Mucosa of stomach (tissue), 1 donor: ENCODE results near the gene SH3YL1.

Experiments used
- H3K27me3 ChIP-seq: one replicate; pipeline ENCODE4 v1.7.0; 2013; ENCODE audit warnings: mild to moderate bottlenecking, low read length; ENCODE audit not compliant: control insufficient read depth, insufficient read depth
- H3K36me3 ChIP-seq: one replicate; pipeline ENCODE4 v1.7.0; 2013; ENCODE audit warnings: low read length; ENCODE audit not compliant: control insufficient read depth, insufficient read depth
- H3K4me1 ChIP-seq: one replicate; pipeline ENCODE4 v1.7.0; 2013; ENCODE audit warnings: mild to moderate bottlenecking, low read length; ENCODE audit not compliant: control insufficient read depth, insufficient read depth
- H3K4me3 ChIP-seq: one replicate; pipeline ENCODE4 v1.7.0; 2013; ENCODE audit warnings: low read length
- H3K9ac ChIP-seq: one replicate; pipeline ENCODE4 v1.7.0; 2013; ENCODE audit warnings: mild to moderate bottlenecking, low read length, moderate library complexity
- H3K9me3 ChIP-seq: one replicate; pipeline ENCODE4 v1.7.0; 2013; ENCODE audit warnings: mild to moderate bottlenecking, low read length, moderate library complexity; ENCODE audit not compliant: control insufficient read depth
- donor health status: Pancreatic carcinoma.

SH3YL1 gene

GRCh38 chr2:231521-232185, 32.2 kb downstream of the SH3YL1 start:
- H3K9me3 ChIP-seq = no peaks in the 10 kb centered on the region
- H3K27me3 ChIP-seq = no peaks in the 10 kb centered on the region
- H3K4me1 ChIP-seq = no peaks in the 10 kb centered on the region
- H3K36me3 ChIP-seq = peaks cover 5% of the 10 kb centered on the region
- no peak overlapping the region for H3K4me3 ChIP-seq
- no peak overlapping the region for H3K9ac ChIP-seq

- Histone ChIP-seq H3K9ac (no peak overlapping the region), H3K36me3 (peaks cover 4% of the 10 kb centered on the region), H3K4me3 (no peak overlapping the region), H3K9me3 (no peaks in the 10 kb centered on the region), H3K4me1 (no peaks in the 10 kb centered on the region), H3K27me3 (no peaks in the 10 kb centered on the region)
Measured at GRCh38 chr2:228518-229278, 35.1 kb downstream of the SH3YL1 start.

- Histone ChIP-seq H3K36me3 (no peaks in the 10 kb centered on the region), H3K4me3 (no peak overlapping the region), H3K9ac (no peak overlapping the region), H3K27me3 (no peaks in the 10 kb centered on the region), H3K9me3 (no peaks in the 10 kb centered on the region), H3K4me1 (no peaks in the 10 kb centered on the region)
Measured at GRCh38 chr2:228115-228514, 35.7 kb downstream of the SH3YL1 start.

GRCh38 chr2:223971-224760, 39.7 kb downstream of the SH3YL1 start:
- Histone ChIP-seq H3K27me3 (no peaks in the 10 kb centered on the region), H3K9me3 (no peaks in the 10 kb centered on the region), H3K4me1 (no peaks in the 10 kb centered on the region), H3K36me3 (no peaks in the 10 kb centered on the region), H3K9ac (no peak overlapping the region), H3K4me3 (no peak overlapping the region)

- Histone ChIP-seq H3K4me1 (no peaks in the 10 kb centered on the region), H3K36me3 (no peaks in the 10 kb centered on the region), H3K4me3 (no peak overlapping the region), H3K27me3 (no peaks in the 10 kb centered on the region), H3K9ac (no peak overlapping the region), H3K9me3 (no peaks in the 10 kb centered on the region)
Measured at GRCh38 chr2:223451-223850, 40.4 kb downstream of the SH3YL1 start.

- no peaks in the 10 kb centered on the region for H3K36me3 ChIP-seq
- no peaks in the 10 kb centered on the region for H3K4me1 ChIP-seq
- no peaks in the 10 kb centered on the region for H3K9me3 ChIP-seq
- no peak overlapping the region for H3K4me3 ChIP-seq
- H3K27me3 ChIP-seq = peaks cover 14% of the 10 kb centered on the region
- H3K9ac ChIP-seq = no peak overlapping the region
Measured at GRCh38 chr2:216068-216467, 47.8 kb downstream of the SH3YL1 start.

GRCh38 chr2:213932-214693, 49.7 kb downstream of the SH3YL1 start:
- no peak overlapping the region for H3K4me3 ChIP-seq
- no peaks in the 10 kb centered on the region for H3K4me1 ChIP-seq
- no peak overlapping the region for H3K9ac ChIP-seq
- peaks cover 20% of the 10 kb centered on the region for H3K27me3 ChIP-seq
- H3K36me3 ChIP-seq = no peaks in the 10 kb centered on the region
- no peaks in the 10 kb centered on the region for H3K9me3 ChIP-seq

GRCh38 chr2:211486-212184, 52.2 kb downstream of the SH3YL1 start:
- Histone ChIP-seq H3K36me3 (no peaks in the 10 kb centered on the region), H3K27me3 (peaks cover 20% of the 10 kb centered on the region)

GRCh38 chr2:210660-211059, 53.2 kb downstream of the SH3YL1 start:
- no peak overlapping the region for H3K9ac ChIP-seq
- H3K4me1 ChIP-seq = no peaks in the 10 kb centered on the region
- H3K36me3 ChIP-seq = no peaks in the 10 kb centered on the region
- no peak overlapping the region for H3K4me3 ChIP-seq
- H3K9me3 ChIP-seq = no peaks in the 10 kb centered on the region
- H3K27me3 ChIP-seq = peaks cover 20% of the 10 kb centered on the region

More at GRCh38 chr2:211486-212184, 52.2 kb downstream of the SH3YL1 start:
- Histone ChIP-seq H3K9me3 (no peaks in the 10 kb centered on the region), H3K4me3 (no peak overlapping the region), H3K9ac (no peak overlapping the region), H3K4me1 (no peaks in the 10 kb centered on the region)

- no peaks in the 10 kb centered on the region for H3K4me1 ChIP-seq
- no peak overlapping the region for H3K9ac ChIP-seq
- peaks cover 20% of the 10 kb centered on the region for H3K27me3 ChIP-seq
- no peaks in the 10 kb centered on the region for H3K9me3 ChIP-seq
- H3K4me3 ChIP-seq = no peak overlapping the region
- H3K36me3 ChIP-seq = no peaks in the 10 kb centered on the region
Measured at GRCh38 chr2:209470-209869, 54.4 kb downstream of the SH3YL1 start.

GRCh38 chr2:208335-208734, 55.5 kb downstream of the SH3YL1 start:
- Histone ChIP-seq H3K36me3 (no peaks in the 10 kb centered on the region), H3K9ac (no peak overlapping the region), H3K4me1 (no peaks in the 10 kb centered on the region), H3K27me3 (peaks cover 9% of the 10 kb centered on the region), H3K9me3 (no peaks in the 10 kb centered on the region), H3K4me3 (no peak overlapping the region)
